ENCODE data around the gene ARVCF.

ARVCF gene

DNA sequence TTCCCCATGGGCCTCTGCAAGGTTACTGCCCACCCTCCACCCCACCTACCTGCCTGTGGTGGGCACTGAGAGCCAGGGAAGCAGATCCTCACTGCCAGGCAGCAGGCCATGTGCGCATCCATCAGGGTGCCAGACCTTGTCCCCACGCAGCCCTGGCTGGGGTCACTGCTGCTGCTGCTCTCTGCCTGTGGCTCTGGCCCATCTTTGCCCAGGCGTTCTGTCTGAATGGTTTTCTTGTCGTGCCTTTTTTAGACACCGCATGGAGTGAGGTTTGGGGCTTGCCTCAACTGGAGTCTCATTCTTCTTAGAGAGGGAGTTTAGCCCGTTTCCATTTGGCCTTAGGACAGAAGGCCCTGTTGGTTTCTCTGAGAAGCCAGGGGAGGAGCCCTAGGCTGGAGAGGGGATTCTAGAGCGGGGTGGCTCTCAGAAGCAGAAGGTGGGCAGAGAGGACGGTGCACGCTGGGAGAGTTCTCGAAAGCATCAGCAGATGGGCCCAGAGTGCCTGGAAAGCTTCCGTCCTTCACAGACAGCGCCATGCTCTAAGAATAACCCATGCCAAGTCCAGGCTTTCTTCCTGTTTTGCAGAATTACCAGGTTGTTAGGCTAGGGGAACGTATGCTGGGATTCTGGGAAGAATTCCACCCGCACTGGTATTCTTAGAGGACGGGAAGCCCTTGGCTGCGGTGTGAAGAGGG is 12.4 kb upstream of the ARVCF start:
- DNase-seq = no peak

DNA sequence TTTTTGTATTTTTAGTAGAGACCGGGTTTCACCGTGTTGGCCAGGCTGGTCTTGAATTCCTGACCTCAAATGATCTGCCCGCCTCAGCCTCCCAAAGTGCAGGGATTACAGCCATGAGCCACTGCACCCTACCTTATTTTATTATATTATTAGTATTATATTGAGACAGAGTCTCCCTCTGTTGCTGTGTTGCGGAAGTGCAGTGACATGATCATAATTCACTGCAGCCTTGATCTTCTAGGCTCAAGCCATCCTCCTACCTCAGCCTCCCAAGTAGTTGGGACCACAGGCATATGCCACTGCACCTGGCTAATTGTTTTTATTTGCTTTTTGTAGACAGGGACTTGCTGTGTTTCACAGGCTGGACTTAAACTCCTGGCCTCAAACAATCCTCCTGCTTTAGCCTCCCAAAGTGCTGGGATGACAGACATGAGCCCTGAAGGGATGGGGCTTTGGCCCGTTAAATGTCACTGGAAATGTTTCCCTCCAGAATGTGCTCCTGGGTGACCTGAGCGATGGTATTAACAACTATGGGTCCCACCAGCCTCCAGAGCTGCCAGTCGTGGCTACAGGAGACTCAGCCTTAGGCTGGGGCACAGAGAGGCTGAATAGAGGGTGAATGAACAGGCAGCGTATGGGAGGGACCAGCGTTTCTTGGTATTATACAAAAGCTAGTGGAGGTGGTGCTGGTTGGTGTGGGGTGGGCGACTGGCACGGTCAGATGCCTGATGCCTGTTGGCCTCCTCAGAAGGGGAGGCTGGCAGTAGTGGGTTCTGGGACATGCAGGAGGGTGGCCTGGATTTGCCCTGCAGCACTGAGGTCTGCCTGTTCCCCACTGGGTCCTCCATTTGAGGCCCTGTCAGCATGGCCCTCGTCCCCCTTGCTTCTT is 11.6 kb upstream of the ARVCF start:
- peak; percentile 41 for DNase-seq

DNA sequence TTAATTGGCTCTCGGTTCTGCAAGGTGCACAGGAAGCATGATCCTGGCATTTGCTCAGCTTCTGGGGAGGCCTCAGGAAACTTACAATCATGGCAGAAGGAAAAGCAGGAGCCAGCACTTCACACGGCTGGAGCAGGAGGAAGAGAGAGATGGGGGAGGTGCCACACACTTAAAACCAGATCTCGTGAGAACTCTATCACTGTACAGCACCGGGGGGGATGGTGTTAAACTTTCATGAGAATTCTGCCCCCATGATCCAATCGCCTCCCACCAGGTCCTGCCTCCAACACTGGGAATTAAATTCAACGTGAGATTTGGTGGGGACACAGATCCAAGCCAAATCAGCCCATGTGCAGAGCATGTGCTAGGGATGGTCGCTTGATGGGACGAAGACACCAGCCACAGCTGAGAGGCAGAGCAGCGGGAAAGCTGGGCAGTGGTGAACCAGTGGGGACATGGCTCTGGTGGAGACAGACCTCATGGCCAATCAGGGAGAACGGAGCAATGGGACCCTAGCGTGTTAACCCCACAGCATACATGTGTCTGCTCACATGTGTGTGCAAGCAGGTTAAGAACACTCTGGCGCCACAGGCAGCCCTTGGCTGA is 10.5 kb upstream of the ARVCF start:
- peak; percentile 28 for DNase-seq

DNA sequence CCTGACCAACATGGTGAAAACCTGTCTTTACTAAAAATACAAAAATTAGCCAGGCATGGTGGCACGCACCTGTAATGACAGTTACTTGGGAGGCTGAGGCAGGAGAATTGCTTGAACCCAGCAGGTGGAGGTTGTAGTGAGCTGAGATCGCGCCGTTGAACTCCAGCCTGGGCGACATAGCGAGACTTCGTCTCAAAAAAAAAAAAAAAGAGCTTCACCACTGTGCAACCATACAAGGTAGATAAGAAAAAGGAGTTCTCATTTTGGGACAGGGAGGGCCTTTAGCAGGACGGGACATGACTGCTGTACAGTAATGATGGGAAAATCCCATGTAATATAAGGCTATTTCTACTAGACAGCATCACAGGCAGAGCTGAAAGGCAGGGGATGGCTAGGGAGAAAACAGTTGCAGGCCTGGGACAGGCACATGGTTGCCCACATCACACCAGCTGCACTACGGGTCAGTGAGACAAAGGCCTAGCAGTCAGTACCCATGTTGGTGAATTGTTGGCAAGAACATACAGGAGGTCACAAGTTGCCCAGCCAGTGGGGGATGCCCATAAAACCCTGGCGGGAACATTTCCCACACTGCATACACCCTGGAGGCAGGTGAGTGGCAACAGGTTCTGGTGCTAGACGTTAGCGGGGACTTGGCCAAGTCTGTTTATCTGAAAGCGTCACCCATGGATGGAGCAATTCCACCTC is 9.7 kb upstream of the ARVCF start:
- peak; percentile 31 for DNase-seq

DNA sequence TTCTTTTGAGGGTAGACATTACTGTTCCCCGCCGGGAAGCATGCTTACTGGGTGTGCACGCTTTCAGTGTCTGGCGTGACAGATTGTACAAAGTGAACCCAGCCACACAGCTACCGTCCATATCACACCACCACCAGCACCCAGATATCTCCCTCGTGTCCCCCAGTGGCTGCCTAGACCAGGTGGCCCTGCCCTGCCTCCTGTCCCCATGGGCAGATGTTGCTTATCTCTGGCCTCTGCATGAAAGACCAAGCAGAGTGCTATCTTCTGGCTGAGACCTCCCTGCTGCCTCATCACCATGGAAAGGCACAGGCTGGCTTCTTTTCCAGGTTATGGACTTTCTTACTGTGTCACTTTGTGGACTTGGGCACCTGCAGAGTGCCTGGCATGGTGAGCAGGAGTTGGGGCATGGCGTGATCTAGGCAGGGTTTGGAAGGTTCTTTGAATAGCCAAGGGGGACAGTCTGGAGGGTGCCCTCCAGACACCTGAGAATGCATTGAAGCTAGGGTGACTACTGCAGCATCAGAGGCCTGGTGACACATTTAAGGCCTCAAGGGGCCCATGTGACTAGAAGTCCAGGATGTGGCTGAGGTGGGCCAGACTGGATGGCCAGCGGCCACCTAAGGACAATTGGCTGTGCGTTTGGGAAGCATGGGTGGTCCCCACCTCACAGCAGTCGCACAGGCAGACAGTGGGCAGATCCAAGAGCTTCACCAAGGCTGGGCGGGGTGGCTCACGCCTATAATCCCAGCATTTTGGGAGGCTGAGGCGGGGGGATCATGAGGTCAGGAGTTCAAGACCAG is 9.0 kb upstream of the ARVCF start:
- peak; percentile 35 for DNase-seq

DNA sequence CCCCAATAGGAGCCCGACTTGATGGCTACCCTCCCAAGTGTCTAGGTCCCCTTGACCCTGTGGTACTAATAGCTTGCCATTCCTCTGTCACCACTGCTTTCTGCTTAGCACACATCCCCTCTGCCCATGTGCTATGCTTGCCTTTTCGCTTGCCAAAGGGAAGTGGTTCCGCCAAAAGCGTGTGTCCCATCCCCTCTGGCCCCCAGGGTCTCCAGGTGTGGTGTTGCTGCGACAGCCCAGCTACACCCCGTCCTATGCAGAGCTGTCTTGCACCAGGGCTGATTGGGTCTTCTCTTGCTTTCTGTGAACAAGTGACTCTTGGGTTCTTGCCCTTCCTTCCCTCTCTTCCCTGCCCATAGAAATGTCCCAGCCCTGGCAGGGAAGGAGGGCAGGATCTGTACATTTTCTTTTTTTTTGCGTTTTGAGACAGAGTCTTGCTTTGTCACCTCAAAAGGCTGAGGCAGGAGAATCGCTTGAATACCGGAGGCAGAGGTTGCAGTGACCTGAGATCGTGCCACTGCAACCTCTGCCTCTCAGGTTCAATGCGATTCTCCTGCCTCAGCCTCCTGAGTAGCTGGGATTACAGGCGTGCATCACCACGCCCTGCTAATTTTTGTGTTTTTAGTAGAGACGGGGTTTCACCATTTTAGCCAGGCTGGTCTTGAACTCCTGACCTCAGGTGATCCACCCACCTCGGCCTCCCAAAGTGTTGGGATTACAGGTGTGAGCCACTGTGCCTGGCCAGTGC is 8.2 kb upstream of the ARVCF start:
- DNase-seq = peak; percentile 36

DNA sequence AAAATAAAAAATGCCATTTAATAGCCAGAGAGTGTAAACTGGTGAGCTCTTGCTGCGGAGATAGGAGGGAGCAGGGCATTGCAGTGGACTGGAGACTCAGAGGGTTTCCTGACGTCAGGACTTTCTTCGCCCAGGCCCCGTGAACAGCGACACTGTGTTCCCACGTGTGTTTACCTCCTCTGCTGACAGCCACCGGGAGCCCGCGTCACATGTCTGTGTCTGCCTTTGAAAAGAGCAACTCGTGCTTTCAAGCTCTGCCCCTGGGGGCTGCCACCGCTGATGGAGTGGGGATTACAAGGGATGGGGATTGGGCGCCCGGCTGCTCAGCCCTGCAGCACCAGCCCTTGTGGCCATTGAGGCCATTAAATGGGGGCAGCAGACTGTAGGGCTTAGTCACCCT is 7.6 kb upstream of the ARVCF start:
- peak; percentile 50 for DNase-seq

DNA sequence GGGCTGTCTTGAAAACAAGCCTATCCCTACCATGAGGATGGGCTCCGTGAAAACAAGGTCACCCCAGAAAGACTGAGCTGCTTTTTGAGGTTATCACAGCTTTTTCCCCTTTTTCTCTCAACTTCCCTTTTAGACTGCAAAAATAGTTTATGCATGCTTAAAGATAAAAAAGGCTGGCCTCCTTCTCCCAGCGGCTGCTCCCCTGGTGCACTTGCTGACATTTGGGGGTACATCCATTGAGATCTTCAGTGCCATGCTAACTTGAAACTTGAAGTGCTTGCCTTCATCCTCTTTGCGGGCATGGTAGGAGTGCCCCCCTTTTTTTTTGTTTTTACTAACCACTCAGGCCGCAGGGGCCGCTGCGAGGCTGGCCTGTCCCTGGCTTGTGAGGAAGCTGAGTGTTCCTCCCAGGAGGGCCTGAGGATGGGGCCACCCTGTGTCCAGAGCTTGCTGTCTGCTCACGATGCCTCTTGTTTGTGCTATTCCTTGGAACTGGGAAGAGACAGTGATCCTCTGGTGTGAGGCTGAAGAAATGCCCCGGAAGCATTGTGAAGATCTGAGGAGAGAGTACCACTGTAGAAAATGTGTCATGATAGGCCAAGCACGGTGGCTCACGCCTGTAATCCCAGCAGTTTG is 6.5 kb upstream of the ARVCF start:
- peak; percentile 24 for DNase-seq

DNA sequence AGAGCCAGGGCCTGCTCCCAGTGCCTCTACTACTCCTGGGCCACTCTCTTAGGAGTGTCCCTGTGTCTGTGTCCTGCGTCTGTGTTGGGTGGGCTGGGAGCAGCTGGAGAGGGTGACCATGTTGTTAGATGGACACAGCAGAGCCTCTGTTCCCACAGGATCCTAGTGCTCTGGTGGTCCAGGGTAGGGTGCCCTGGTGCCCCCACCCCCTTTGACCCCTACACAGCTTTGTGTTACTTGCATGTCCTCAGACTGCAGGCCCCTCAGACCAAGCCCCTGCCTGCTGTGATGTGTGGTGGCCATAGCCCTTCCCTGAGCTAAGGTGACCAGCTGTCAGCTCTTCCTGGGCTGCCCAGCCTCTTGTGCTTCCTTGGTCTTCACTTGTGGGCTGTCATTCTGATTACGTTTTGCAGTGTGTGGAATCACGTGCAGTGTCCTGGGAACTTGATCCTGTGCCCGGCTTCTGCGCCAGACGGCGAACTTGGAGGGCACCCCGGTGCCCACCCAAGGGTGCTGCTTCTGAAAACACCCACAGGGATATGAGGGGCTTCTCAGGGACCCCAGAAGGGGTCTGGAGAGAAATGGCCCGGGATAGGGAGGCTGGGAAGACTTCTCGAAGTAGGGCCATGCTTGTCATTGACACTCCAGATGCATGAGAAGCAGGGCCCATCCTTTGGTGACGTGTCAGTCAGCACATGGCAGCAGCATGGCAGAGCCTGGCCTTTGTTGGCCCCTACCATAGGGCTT is 5.8 kb upstream of the ARVCF start:
- DNase-seq = peak; percentile 47

DNA sequence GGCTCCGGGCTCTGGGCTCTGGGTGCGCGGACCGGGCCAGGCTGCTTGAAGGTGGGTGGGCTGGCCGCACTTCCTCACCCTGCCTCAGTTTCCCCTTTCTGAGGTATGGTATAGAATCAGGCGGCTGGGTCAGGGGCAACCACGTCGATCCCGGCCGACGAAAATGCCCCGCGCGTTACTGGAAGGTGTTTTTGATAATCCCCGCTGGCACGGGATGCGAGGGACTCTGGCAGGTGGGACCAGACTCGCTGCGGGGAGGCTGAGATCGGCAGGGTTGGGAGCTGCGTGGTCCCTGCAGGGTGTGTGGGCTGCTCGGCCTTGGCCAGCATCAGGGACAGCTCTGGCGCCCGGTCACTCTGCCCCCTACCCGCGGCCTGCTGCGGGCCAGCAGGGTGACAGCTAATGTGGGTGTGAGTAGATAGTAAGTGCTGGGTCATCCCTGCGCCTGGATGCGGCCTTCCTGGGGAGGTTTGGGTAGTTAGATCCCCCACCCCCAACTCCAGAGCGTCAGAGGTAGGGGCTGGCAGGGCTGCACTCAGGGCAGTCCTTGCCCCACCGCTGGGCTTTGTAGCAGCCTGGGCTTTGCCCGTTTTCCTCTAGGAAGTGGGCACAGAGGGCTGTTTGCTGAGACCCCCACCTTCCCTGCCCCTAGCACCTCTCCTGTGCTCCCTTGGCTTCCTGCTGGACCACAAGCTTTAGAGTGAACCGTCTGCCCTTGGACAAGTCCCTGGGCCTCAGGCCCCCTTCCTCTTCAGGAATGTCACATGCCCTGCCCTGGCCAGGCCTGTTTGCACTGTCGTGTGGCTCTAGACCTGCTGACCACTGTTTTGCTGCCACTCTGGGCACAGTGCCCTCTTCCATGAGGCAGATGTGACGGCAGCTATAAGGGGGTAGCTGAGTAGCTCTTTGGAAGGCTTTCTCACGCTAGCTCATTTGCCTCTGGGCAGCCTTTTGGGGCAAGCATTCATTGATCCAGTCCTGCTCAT is 4.9 kb upstream of the ARVCF start:
- peak; percentile 65 for DNase-seq

DNA sequence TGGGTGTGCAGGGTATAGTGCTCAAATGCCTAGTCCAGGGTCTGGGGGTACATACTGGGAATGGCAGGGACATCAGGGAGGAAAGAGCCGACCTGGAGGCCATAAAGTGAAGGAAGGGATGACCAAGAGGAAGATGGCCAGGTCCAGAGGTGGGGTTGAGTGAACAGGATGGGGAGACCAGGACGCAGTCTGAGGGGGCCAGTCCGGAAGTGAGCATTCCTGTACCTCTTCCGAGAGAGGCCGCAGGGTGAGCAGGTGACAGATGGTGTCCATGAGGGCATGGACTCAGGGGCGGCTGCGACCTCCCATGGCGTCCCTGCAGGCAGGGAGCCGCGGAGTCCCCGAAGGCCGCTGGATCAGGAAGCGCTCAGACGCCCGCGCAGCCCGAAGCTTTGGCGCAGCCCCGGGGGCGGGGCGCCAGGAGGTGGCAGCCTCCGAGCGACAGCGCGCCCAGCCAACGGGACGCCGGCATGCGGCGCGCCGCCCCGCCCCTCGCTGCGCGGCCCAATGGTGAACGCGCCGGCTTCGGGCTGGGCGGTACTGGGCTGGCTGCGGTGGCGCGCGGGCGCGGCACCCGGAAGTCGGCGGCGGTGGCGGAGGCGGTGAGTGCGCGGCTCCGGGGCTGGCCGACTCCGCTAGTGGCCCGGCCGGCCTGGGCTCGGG is 4.0 kb upstream of the ARVCF start, which contains the start of gene TANGO2:
TANGO2 (plus strand) TSS at position 578 of the 663 bp plus-strand sequence. CDS start 15,689 bp downstream, outside the sequence.
- peak; percentile 95 for DNase-seq

DNA sequence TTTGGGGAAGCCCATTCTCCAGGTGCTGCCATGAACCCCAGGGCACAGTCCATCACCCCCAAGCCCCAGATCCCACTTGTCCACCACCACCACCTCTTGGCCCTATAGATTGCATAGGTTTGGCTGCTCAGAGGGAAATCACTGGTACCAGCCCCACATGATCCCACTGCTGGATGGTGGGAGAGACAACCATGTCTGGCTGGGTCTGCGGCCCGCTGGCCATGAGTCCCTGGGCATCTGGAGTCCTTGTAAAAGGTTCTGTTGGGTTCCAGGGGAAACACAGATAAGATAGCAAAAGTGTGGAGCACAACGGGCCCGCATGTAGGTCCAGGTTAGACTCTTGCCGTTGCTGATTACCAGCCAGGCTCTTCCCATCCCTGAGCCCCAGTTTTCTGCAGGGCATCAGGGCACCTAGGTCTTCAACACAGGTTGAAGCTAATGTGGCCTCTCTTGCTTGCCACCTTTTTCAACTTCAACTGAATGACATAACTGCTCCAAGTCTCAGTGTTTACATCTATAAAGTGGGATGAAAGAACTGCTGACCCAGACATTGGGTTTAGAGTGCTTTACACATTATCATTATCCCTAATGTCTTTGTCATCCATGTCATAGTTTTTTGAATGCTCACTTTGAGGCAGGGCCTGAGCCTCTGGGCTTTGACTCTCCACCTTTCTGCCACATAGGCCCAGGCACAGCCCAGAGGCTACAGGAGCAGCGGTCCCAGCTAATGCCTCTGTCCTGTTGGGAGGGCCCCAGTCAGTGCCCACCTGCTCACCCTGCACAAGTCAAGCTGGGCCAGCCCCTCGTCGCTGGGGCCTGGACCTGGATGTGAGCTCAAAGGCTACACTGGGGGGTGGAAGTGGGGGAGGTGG is 3.3 kb upstream of the ARVCF start:
- DNase-seq = no peak

DNA sequence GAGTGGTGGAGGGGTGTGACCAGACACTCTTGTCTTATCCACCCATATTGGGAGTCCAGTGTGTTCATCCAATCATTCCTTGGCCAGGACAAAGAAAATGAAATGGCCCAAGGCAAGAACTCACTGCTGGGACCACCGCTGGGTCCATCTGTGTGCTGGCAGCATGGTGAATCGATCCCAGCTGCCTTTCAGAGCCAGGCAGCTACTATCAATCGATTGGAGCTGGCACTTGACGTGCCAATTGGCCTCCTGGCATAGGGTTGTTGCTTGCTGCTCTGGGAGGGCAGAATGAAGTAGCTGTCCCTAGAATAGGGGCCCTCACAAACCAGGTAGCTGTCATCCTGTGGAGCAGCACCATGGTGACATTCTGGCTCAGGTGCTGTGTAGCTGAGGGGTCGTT is 1.4 kb upstream of the ARVCF start:
- no peak for DNase-seq

DNA sequence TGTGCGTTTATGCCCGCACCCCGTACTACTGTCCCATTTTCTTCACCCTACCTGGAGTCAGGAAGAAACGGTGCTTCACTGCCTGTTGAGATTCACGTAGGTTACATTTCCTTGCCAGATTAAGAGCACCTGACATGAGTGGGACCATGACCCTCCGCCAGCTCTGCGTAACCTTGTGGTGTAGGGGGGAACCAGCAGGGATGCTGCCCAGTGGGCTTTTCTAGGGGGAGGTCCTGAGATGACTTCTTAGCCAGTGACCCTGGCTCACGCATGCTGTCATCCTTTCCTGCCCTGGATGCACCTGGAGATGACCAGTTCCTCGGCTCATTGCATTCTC is 967 bp upstream of the ARVCF start:
- no peak for DNase-seq

DNA sequence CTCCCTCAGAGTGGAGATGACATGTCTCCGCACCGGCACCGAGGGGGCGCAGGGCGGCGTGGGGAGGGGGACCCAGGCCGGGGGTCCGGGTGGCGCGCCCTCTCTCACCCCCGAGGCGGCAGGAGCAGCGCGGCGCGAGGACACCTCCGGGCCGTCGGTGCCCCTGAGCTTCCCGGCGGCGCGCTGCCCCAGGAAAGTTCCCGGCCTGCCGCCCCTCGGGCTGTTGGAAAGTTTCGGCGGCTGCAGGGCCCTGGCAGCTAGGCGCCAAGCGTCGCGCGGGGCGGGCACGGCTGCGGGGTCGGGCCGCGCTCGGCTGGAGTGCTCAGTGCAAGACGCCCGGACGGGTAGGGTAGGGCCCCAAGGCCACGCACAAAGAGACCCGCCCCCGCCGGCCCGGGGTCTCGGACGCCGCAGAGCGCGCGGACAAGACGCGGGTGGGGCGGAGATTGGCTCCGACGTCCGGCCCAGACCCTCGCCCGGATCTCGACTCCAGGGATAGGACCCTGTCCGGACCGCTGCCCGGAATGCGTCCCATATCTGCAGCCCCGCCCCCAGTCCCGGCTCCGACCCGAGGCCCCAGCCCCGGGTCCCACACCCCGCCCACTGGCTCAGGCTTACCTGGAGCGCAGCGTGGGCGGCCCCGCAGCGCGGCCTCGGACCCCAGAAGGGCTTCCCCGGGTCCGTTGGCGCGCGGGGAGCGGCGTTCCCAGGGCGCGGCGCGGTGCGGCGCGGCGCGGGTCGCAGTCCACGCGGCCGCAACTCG is 471 bp downstream of the ARVCF start:
- DNase-seq = peak; percentile 68

DNA sequence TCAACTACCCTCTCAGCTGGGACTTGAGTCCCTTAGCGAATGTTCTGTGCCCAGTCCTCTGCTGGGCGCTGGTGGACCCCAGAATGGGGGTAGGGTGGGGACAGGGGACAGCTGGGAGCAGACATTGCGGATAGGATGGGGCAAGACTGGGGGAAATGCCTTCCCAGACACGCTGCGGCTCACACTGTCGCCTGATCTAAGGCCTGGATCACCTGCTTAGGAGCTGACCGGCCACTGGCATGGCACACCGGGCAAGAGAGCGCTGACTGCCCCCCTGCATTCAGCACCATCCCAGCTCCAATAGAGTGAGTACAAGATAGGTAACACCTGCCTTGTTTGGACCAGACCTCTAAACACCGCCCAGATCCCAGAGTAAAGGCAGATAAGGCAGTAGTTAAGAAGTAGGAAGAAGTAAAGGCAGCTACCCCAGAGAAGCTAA is 1.4 kb downstream of the ARVCF start:
- DNase-seq = no peak
